ENCODE measurements around the gene GPR37L1.

GPR37L1 gene

GRCh38 chr1:202123336-202123813 lies 658 bp downstream of the GPR37L1 start:
- no peak for TF ChIP-seq ZNF274 (IDR thresholded peaks at IDR 0.05; ENCODE audit: low read depth, low read length)
- no peak overlapping the region for H3K4me3 ChIP-seq (ENCODE audit: low read length)

DNA sequence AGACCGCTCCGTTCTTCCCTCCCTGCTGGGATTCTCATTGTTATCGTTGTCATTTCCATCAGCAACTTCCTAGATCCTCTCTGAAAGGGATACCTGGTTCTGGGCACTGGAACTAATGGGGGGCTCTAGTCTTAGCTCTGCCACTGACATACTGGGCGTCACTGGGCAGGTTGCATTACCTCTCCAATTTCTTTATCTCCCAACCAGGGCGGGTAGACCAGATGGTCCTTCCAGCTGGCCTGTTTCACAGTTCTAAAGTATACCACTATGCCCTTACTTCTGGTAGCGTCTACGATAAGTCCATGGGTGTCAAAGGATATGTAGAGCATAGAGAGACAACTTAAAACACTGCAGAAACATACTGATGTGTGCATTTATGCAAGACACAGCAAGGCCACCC lies 1.4 kb downstream of the GPR37L1 start:
- H3K4me3 ChIP-seq (ENCODE audit: low read length) = no peak overlapping the region
- TF ChIP-seq ZNF274 (IDR thresholded peaks at IDR 0.05; ENCODE audit: low read depth, low read length) = no peak

DNA sequence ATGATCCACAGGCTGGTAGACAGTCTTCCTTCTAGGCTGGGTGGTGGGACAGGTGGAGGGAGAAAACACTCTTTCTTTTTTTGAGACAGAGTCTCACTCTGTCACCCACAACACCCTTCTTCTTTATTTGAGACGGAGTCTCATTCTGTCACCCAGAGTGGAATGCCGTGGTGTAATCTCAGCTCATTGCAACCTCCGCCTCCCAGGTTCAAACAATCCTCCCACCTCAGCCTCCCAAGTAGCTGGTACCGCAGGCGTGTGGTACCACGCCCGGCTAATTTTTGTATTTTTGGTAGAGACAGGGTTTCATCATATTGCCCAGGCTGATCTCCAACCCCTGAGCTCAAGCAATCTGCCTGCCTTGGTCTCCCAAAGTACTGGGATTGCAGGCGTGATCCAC lies 2.9 kb downstream of the GPR37L1 start:
- no peak overlapping the region for H3K4me3 ChIP-seq (ENCODE audit: low read length)
- no peak for TF ChIP-seq ZNF274 (IDR thresholded peaks at IDR 0.05; ENCODE audit: low read depth, low read length)

GRCh38 chr1:202126426-202126825 lies 3.7 kb downstream of the GPR37L1 start:
- TF ChIP-seq ZNF274 (IDR thresholded peaks at IDR 0.05; ENCODE audit: low read depth, low read length) = no peak
- no peak overlapping the region for H3K4me3 ChIP-seq (ENCODE audit: low read length)

DNA sequence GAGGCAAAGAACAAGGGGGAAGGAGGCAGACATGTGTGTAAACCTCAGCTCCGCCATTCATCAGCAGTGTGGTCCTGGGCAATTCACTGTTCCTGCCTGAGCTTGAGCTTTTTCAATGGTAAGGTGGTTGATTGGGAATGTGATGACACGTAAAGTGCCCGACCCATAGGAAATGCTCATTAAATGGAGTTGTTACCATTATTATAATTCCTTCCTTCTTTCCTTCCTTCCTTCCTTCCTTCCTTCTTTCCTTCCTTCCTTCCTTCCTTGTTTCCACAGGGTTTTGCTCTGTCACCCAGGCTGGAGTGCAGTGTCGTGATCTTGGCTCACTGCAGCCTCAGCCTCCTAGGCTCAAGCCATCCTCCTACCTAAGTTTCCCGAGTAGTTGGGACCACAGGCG lies 4.3 kb downstream of the GPR37L1 start:
- H3K4me3 ChIP-seq (ENCODE audit: low read length) = no peak overlapping the region
- no peak for TF ChIP-seq ZNF274 (IDR thresholded peaks at IDR 0.05; ENCODE audit: low read depth, low read length)

GRCh38 chr1:202127836-202128622 lies 5.3 kb downstream of the GPR37L1 start:
- H3K4me3 ChIP-seq (ENCODE audit: low read length) = no peak overlapping the region
- no peak for TF ChIP-seq ZNF274 (IDR thresholded peaks at IDR 0.05; ENCODE audit: low read depth, low read length)

DNA sequence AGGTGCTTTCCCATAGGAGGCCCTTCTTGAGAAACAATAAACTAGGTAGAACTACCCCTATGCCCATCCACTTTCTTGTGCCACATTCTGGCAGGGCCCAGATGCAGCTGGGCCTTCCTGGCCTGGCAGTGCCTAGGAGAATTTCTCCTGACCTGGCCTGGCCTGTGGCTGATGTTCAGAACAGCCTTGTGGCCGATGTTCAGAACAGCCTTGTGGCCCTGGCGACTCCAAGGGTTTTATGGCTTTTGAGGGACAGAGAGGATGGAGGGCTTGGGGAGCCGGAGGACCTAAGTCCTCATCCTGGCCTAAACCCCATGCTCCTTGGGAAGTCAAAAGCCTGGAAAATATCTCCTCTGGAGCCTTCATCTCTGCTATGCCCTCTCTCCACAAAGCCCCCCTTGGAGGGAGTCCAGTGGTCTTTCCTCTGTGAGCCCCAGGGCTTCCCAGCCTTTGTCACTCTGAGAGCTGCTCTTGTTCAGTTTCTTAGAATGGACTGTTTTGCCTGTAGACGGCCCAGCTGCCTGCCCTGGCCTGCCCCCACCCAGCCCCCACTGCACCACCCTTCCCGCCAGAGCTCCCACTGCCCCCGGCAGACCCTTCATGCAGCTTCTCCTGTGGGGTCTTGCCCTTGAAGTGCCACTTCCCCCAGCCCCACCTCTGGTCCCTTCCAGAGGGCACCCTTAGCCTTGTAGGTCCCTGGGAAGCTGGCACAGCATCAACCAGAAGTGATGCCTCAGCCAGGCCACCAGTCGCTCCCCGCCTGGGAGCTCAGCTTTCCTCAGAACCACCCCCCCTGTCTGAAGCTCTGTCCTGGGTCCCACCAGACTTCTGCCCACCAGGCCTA lies 7.0 kb downstream of the GPR37L1 start:
- H3K4me3 ChIP-seq (ENCODE audit: low read length) = no peak overlapping the region
- TF ChIP-seq ZNF274 (IDR thresholded peaks at IDR 0.05; ENCODE audit: low read depth, low read length) = no peak

GRCh38 chr1:202130297-202130721 lies 7.6 kb downstream of the GPR37L1 start:
- H3K4me3 ChIP-seq (ENCODE audit: low read length) = no peak overlapping the region
- no peak for TF ChIP-seq ZNF274 (IDR thresholded peaks at IDR 0.05; ENCODE audit: low read depth, low read length)

DNA sequence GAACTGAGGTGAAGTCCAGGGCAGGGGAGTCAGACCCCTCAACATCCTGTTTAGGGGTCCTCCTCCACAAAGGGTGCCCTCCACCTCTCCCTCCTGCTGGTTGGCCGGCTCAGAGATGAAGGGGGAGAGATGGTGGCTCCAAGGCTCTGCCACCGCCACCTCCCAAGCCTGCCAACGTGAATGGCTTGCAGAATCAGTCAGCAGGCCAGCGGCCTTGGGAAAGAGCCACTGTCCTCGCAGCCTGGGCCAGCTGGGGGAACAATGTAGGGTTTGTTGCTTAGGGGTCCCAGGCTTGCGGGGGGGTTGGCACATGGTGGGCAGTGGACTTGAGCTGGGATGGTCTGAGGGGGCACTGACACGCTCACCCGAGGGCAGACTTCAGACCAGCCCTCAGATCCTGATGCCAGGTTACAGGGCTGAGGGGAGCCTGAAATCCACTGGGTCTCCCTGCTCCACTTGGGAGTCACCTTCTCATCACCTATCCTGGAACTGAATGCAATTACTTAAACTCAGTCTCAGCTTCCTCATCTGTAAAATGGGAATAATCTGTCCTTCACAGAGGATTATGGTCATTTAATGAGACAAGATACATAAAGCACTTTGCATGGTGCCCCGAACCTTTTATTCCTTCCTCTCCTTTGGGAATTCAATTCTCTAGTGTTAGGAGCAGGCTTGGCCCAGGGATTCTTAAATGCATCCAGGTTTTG lies 8.3 kb downstream of the GPR37L1 start:
- no peak for TF ChIP-seq ZNF274 (IDR thresholded peaks at IDR 0.05; ENCODE audit: low read depth, low read length)
- no peak overlapping the region for H3K4me3 ChIP-seq (ENCODE audit: low read length)

DNA sequence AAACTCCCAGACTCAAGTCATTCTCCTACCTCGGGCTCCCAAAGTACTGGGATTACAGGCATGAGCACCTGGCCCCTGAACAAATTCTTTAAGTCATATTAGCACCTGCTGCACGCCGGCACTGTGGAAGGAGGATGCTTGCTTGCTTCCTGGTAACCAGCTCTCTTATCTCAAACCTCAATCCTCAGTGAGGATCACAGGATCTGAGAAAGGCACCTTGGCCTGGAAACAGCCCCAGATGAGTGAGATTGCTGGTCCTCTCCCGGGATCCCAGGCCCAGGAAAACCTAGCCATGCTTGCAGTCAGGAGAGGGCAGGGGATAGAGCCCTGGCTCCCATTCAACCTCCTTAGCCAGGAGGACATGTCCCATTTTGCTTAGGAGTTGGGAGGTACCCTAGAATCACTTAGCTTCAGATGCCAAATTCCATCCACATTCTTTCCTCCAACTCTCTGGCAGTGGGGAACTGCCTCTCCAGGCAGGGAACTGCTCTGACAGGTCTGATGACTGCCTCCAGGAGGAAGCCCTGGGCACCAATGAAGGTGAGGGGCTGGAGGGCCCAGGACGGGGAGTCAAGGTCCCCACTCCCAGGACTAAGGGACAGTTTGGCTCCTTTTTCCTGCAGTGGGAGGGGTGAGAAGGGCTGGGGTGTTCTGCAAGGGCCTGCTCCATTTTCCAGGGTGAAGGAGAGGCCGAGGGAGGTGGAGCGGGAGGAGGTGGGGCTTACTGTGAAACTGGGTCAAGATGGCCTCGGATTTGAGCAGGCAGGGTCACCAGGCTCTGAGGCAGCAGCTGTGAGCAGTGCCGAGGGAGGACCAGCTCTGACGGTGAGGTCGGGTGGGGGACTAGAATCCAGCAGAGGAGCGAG lies 9.5 kb downstream of the GPR37L1 start:
- TF ChIP-seq ZNF274 (IDR thresholded peaks at IDR 0.05; ENCODE audit: low read depth, low read length) = no peak
- no peak overlapping the region for H3K4me3 ChIP-seq (ENCODE audit: low read length)

DNA sequence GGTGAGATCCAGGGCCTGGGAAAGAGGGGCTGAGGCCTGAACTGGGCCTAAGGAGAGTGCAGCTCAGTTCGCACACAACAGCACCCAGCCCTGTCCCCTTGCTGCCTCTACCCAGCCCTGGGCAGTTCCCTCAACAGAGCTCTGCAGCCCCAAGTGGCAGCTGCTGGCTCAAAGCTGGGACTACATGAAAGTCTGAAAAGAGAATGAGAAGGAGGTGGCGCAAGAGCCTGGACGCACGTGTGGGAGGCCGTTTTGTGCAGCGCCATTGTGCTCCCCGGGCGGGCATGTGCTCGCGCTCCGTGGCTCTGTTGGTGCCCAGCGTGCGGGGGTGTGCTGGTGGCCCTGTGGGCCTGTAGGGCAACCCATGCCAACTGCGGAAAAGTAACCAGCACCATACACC lies 10.3 kb downstream of the GPR37L1 start:
- TF ChIP-seq ZNF274 (IDR thresholded peaks at IDR 0.05; ENCODE audit: low read depth, low read length) = no peak
- no peak overlapping the region for H3K4me3 ChIP-seq (ENCODE audit: low read length)

- TF ChIP-seq ZNF274 (IDR thresholded peaks at IDR 0.05; ENCODE audit: low read depth, low read length) = no peak
- H3K4me3 ChIP-seq (ENCODE audit: low read length) = no peak overlapping the region
These were observed 10.8 kb downstream of the GPR37L1 start for GRCh38 chr1:202133496-202133895.

- H3K4me3 ChIP-seq (ENCODE audit: low read length) = no peak overlapping the region
- no peak for TF ChIP-seq ZNF274 (IDR thresholded peaks at IDR 0.05; ENCODE audit: low read depth, low read length)
These were observed 11.3 kb downstream of the GPR37L1 start for GRCh38 chr1:202133989-202134388.
